OCI-LY1 (cell line): ENCODE measurements around the gene BMP7.

Source experiments
- H2AFZ ChIP-seq: fragments of 200-600 bp; sonication (generic), shearing (Covaris generic); 2 replicates; pipeline ENCODE4 v1.6.0; 2014; ENCODE audit warnings: antibody characterized with exemption, mild to moderate bottlenecking, low read length
- H3F3A ChIP-seq: fragments of 200-600 bp; sonication (generic), shearing (Covaris generic); 2 replicates; pipeline ENCODE4 v1.6.0; 2014; ENCODE audit warnings: mild to moderate bottlenecking, antibody characterized with exemption, low read length, moderate library complexity; ENCODE audit not compliant: insufficient read depth
- H3K27ac ChIP-seq: fragments of 200-600 bp; sonication (generic); 2 replicates; pipeline ENCODE4 v1.5.1; 2014; ENCODE audit warnings: low read length, mixed run types, mild to moderate bottlenecking, low read depth; ENCODE audit not compliant: poor library complexity, severe bottlenecking
- H3K27me3 ChIP-seq: fragments of 200-600 bp; sonication (generic); 2 replicates; pipeline ENCODE4 v1.6.0; 2014; ENCODE audit warnings: antibody characterized with exemption, mild to moderate bottlenecking, low read length, moderate library complexity; ENCODE audit not compliant: insufficient read depth
- H3K36me3 ChIP-seq: fragments of 200-600 bp; sonication (generic); 2 replicates; pipeline ENCODE4 v1.6.1; 2014; ENCODE audit warnings: mild to moderate bottlenecking, antibody characterized with exemption, low read length, moderate library complexity, mixed read lengths; ENCODE audit not compliant: insufficient read depth
- H3K4me1 ChIP-seq: fragments of 200-600 bp; sonication (generic); 2 replicates; pipeline ENCODE4 v1.5.1; 2014; ENCODE audit warnings: mild to moderate bottlenecking, low read length, moderate library complexity; ENCODE audit not compliant: insufficient read depth, severe bottlenecking
- H3K4me2 ChIP-seq: fragments of 200-600 bp; sonication (generic), shearing (Covaris generic); 2 replicates; pipeline ENCODE4 v1.6.1; 2014; ENCODE audit warnings: low read length
- H3K4me3 ChIP-seq: fragments of 200-600 bp; sonication (generic); 2 replicates; pipeline ENCODE4 v1.5.1; 2014; ENCODE audit warnings: low read length, low read depth, mild to moderate bottlenecking, mixed read lengths; ENCODE audit not compliant: poor library complexity, severe bottlenecking
- H3K79me2 ChIP-seq: fragments of 200-600 bp; shearing (Covaris generic); 2 replicates; pipeline ENCODE4 v1.6.1; 2016; ENCODE audit warnings: mixed run types, low read length, mixed read lengths; ENCODE audit not compliant: insufficient read depth
- H3K9ac ChIP-seq: fragments of 200-600 bp; sonication (generic), shearing (Covaris generic); 2 replicates; pipeline ENCODE4 v1.6.1; 2014; ENCODE audit warnings: mild to moderate bottlenecking, low read length, mixed read lengths
- H3K9me2 ChIP-seq: fragments of 200-600 bp; sonication (generic), shearing (Covaris generic); 2 replicates; pipeline ENCODE4 v1.6.1; 2014; ENCODE audit warnings: low read depth, mild to moderate bottlenecking, low read length, mixed read lengths
- H3K9me3 ChIP-seq: fragments of 200-600 bp; shearing (Covaris generic); 2 replicates; pipeline ENCODE4 v1.6.1; 2014; ENCODE audit warnings: low read length, mixed read lengths
- H4K20me1 ChIP-seq: fragments of 200-600 bp; sonication (generic), shearing (Covaris generic); 2 replicates; pipeline ENCODE4 v1.6.0; 2016; ENCODE audit warnings: mild to moderate bottlenecking, low read length; ENCODE audit not compliant: insufficient read depth
- EZH2 ChIP-seq: fragments of 200-600 bp; sonication (generic), shearing (Covaris generic); IDR thresholded peaks from 2 replicates; pipeline ENCODE4 v1.8.0; 2017; ENCODE audit warnings: borderline replicate concordance, mixed run types, mild to moderate bottlenecking, antibody characterized with exemption, low read length, moderate library complexity, mixed read lengths
- TF ChIP-seq, protein P1 (sequence below): fragments of 200-600 bp; sonication (generic), shearing (Covaris generic); IDR thresholded peaks from 2 replicates; pipeline ENCODE4 v1.5.1; 2017; ENCODE audit warnings: mild to moderate bottlenecking, antibody characterized with exemption, low read length, moderate library complexity, mixed read lengths

Gene BMP7

GRCh38 chr20:57145089-57145631, 121.3 kb downstream of the BMP7 start:
- H3K27me3 ChIP-seq, result peaks cover 25% of the 10 kb centered on the region; the same call in 1 of the 2 replicates
- H3K4me3 ChIP-seq, result no peak overlapping the region

GRCh38 chr20:57143173-57143572, 123.3 kb downstream of the BMP7 start:
- Histone ChIP-seq H3K9me2 (no peaks in the 10 kb centered on the region), H3K27me3 (peaks cover 25% of the 10 kb centered on the region; the same call in 1 of the 2 replicates), H3K4me1 (no peaks in the 10 kb centered on the region), H4K20me1 (no peaks in the 10 kb centered on the region), H3K27ac (no peak overlapping the region), H3K9ac (no peak overlapping the region), H2AFZ (no peak overlapping the region), H3K36me3 (no peaks in the 10 kb centered on the region; the same call in 1 of the 2 replicates), H3K9me3 (no peaks in the 10 kb centered on the region; the same call in 1 of the 2 replicates), H3K4me3 (no peak overlapping the region), H3K4me2 (no peak overlapping the region), H3K79me2 (no peaks in the 10 kb centered on the region), H3F3A (no peaks in the 10 kb centered on the region)
- no peak for TF ChIP-seq EZH2
- TF ChIP-seq, protein P1, sequence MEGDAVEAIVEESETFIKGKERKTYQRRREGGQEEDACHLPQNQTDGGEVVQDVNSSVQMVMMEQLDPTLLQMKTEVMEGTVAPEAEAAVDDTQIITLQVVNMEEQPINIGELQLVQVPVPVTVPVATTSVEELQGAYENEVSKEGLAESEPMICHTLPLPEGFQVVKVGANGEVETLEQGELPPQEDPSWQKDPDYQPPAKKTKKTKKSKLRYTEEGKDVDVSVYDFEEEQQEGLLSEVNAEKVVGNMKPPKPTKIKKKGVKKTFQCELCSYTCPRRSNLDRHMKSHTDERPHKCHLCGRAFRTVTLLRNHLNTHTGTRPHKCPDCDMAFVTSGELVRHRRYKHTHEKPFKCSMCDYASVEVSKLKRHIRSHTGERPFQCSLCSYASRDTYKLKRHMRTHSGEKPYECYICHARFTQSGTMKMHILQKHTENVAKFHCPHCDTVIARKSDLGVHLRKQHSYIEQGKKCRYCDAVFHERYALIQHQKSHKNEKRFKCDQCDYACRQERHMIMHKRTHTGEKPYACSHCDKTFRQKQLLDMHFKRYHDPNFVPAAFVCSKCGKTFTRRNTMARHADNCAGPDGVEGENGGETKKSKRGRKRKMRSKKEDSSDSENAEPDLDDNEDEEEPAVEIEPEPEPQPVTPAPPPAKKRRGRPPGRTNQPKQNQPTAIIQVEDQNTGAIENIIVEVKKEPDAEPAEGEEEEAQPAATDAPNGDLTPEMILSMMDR, result no peak

More at GRCh38 chr20:57145089-57145631, 121.3 kb downstream of the BMP7 start:
- Histone ChIP-seq H4K20me1 (no peaks in the 10 kb centered on the region), H3K9me2 (no peaks in the 10 kb centered on the region), H3K4me2 (no peak overlapping the region), H3K36me3 (no peaks in the 10 kb centered on the region; the same call in 1 of the 2 replicates), H3K9me3 (no peaks in the 10 kb centered on the region; the same call in 1 of the 2 replicates), H3K4me1 (no peaks in the 10 kb centered on the region), H2AFZ (no peak overlapping the region), H3F3A (no peaks in the 10 kb centered on the region), H3K9ac (no peak overlapping the region), H3K27ac (no peak overlapping the region), H3K79me2 (no peaks in the 10 kb centered on the region)
- no peak for TF ChIP-seq EZH2
- TF ChIP-seq, protein P1, result no peak

- Histone ChIP-seq H3K9me2 (no peaks in the 10 kb centered on the region), H3K27me3 (peaks cover 25% of the 10 kb centered on the region; the same call in 1 of the 2 replicates), H3K4me1 (no peaks in the 10 kb centered on the region), H3F3A (no peaks in the 10 kb centered on the region), H4K20me1 (no peaks in the 10 kb centered on the region), H3K27ac (no peak overlapping the region), H3K4me3 (no peak overlapping the region), H2AFZ (no peak overlapping the region), H3K9ac (no peak overlapping the region), H3K9me3 (no peaks in the 10 kb centered on the region; the same call in 1 of the 2 replicates), H3K36me3 (no peaks in the 10 kb centered on the region; the same call in 1 of the 2 replicates), H3K79me2 (no peaks in the 10 kb centered on the region), H3K4me2 (no peak overlapping the region)
- no peak for TF ChIP-seq EZH2
- TF ChIP-seq, protein P1, result no peak
Observed at GRCh38 chr20:57142667-57143066, 123.8 kb downstream of the BMP7 start.
